Adrenal gland (tissue), 5 donors: ENCODE results near the gene KLHL9.

Experiments used
- CTCF ChIP-seq, 6 experiments: fragments of 450-650 bp in 4 of 6; fragments of 200-600 bp in 2 of 6; sonication (generic) in 1 of 6; IDR thresholded peaks; 1 replicate in 5 of 6; 2 replicates in 1 of 6; pipeline versions ENCODE4 v1.5.1 to v1.8.0; 2016 to 2021; ENCODE audit warnings: antibody characterized with exemption in 6 of 6, mild to moderate bottlenecking in 2 of 6, moderate library complexity in 1 of 6
- POLR2A ChIP-seq, 2 donors: fragments of 450-650 bp; IDR thresholded peaks; one replicate each; pipeline ENCODE4 v1.6.1; 2017; ENCODE audit warnings: antibody characterized with exemption in 2 of 2, mild to moderate bottlenecking in 2 of 2, moderate library complexity in 1 of 2
- donor health status: DM: no; HTN: no; CAD: no.

- TF ChIP-seq CTCF (IDR thresholded peaks at IDR 0.05) (no peak), POLR2A (IDR thresholded peaks at IDR 0.05) (no peak)
Measured at GRCh38 chr9:21340735-21341134, 5.5 kb upstream of the KLHL9 start.
